ENCODE data around the gene TMED7. TPM values are rescaled to one million over a fixed set of nuclear protein-coding genes. Genes with fewer than 3 reads are reported as not detected.

Gene TMED7
- total and polyA plus RNA-seq, 2 of the 8 experiments (the other 6 are each of a cell fraction or from before 2014, with no cell fraction given) = 43.8 to 75.2 TPM

GRCh38 chr5:115649541-115649940, 23.7 kb upstream of the TMED7 start:
- ChIA-PET POLR2A (ENCODE audit: partially characterized antibody) (no interaction called here), CTCF (ENCODE audit: partially characterized antibody) (interaction anchor here (0.6 kb wide), 1 partner anchor 248 kb away, joined by 3 read pairs; no protein-coding TSS in a partner anchor)
- Histone ChIP-seq H3K23me2 (ENCODE audit: low read depth, low read length) (no peaks in the 10 kb centered on the region; the same call in 1 of the 2 replicates), H2BK12ac (ENCODE audit: low read depth, low read length) (no peak overlapping the region), H3K56ac (replicated peaks; ENCODE audit: insufficient read length, low read depth, low read length) (no peak overlapping the region), H4K5ac (ENCODE audit: insufficient read length, low read depth, low read length) (no peak overlapping the region), H2AK5ac (ENCODE audit: low read depth, low read length) (no peak overlapping the region), H3K4me1 (replicated peaks in 1 of 4; ENCODE audit: control insufficient read depth in 3 of 4, insufficient read depth in 4 of 4, low read length in 3 of 4) (no peaks in the 10 kb centered on the region), H3K23ac (ENCODE audit: insufficient read length) (no peak overlapping the region), H3K14ac (ENCODE audit: insufficient read length) (no peak overlapping the region), H4K91ac (replicated peaks; ENCODE audit: insufficient read length, low read length) (no peak overlapping the region), H3K18ac (ENCODE audit: extremely low read depth, low read length) (no peak overlapping the region), H3K36me3 (ENCODE audit: control insufficient read depth in 2 of 4, insufficient read depth in 4 of 4, low read length in 3 of 4) (no peaks in the 10 kb centered on the region), H3K9me3 (ENCODE audit: insufficient read depth in 2 of 2, low read depth in 1 of 2, low read length in 1 of 2) (no peaks in the 10 kb centered on the region), H3K4me2 (ENCODE audit: insufficient read depth in 1 of 2, low read depth in 2 of 2, low read length in 2 of 2) (no peak overlapping the region), H2BK15ac (ENCODE audit: low read length) (no peak overlapping the region), H3K4me3 (ENCODE audit: extremely low read depth in 1 of 4, insufficient read depth in 2 of 4, low read depth in 3 of 4, low read length in 4 of 4) (no peak overlapping the region), H3K79me1 (ENCODE audit: low read depth, low read length) (no peaks in the 10 kb centered on the region), H3K79me2 (ENCODE audit: control insufficient read depth in 1 of 2, insufficient read depth in 2 of 2, low read length in 2 of 2) (no peaks in the 10 kb centered on the region), H2BK20ac (ENCODE audit: low read length) (no peak overlapping the region), H3K27ac (ENCODE audit: low read depth, low read length) (no peak overlapping the region), H3K27me3 (replicated peaks in 1 of 4; ENCODE audit: control insufficient read depth in 3 of 4, extremely low read depth in 1 of 4, insufficient read depth in 3 of 4, low read length in 3 of 4) (no peaks in the 10 kb centered on the region), H3K4ac (replicated peaks; ENCODE audit: insufficient read length, low read depth, low read length) (no peak overlapping the region), H4K8ac (ENCODE audit: extremely low read depth, insufficient read depth, low read length) (no peak overlapping the region), H2BK5ac (ENCODE audit: low read depth, low read length) (no peak overlapping the region), H4K20me1 (replicated peaks in 1 of 2; ENCODE audit: control insufficient read depth in 1 of 2, insufficient read depth in 2 of 2, low read length in 2 of 2) (no peaks in the 10 kb centered on the region), H2AFZ (ENCODE audit: low read length) (no peak overlapping the region), H2BK120ac (replicated peaks; ENCODE audit: low read depth, low read length) (no peak overlapping the region), H3K9ac (replicated peaks in 1 of 4; ENCODE audit: extremely low read depth in 1 of 4, low read depth in 3 of 4, low read length in 3 of 4) (no peak overlapping the region)
- 93% methylated on average over 1 of the region's 1 CpG; no CpG with 5 or more reads in 1 of the 2 experiments for WGBS, 2 experiments (ENCODE audit: extremely low coverage in 1 of 2, insufficient coverage in 1 of 2, insufficient read length in 1 of 2, insufficient replicate concordance in 2 of 2, low coverage in 1 of 2, low lambda C conversion rate in 2 of 2, missing lambda C conversion rate in 1 of 2)
- TF ChIP-seq USF2 (IDR thresholded peaks at IDR 0.05; ENCODE audit: low read length) (no peak), SIX5 (IDR thresholded peaks at IDR 0.05; ENCODE audit: low read depth, low read length) (no peak), CTBP2 (IDR thresholded peaks at IDR 0.05; ENCODE audit: borderline replicate concordance, insufficient read depth, insufficient read length, low read length) (no peak), TEAD4 (IDR thresholded peaks at IDR 0.05; ENCODE audit: low read depth, low read length) (no peak)
- FAIRE-seq (no peak), DNase-seq (ENCODE audit: low read depth in 1 of 2, low spot score in 2 of 2) (no peak)
